Glutamatergic neuron (in vitro differentiated cells): Measurements from ENCODE around the gene CDH3. TPM values are rescaled to one million over a fixed set of nuclear protein-coding genes. Genes with fewer than 3 reads are reported as not detected.

Experiments
- DNase-seq: peaks from one replicate; pipeline ENCODE4 v3.0.0; 2022
- H3K27ac Mint-ChIP-seq: one replicate; pipeline ENCODE4 v1.8.0; 2020; ENCODE audit warnings: mild to moderate bottlenecking, mixed read lengths, inconsistent platforms; ENCODE audit not compliant: unreplicated experiment
- H3K27me3 Mint-ChIP-seq: one replicate; pipeline ENCODE4 v1.8.0; 2020; ENCODE audit warnings: mild to moderate bottlenecking, moderate library complexity, mixed read lengths, inconsistent platforms; ENCODE audit not compliant: unreplicated experiment
- H3K36me3 Mint-ChIP-seq: one replicate; pipeline ENCODE4 v1.8.0; 2020; ENCODE audit warnings: mild to moderate bottlenecking, mixed read lengths, inconsistent platforms; ENCODE audit not compliant: unreplicated experiment
- H3K4me1 Mint-ChIP-seq: one replicate; pipeline ENCODE4 v1.8.0; 2020; ENCODE audit warnings: mild to moderate bottlenecking, low read depth, mixed read lengths, inconsistent platforms; ENCODE audit not compliant: unreplicated experiment
- H3K4me3 Mint-ChIP-seq: one replicate; pipeline ENCODE4 v1.8.0; 2020; ENCODE audit warnings: mild to moderate bottlenecking, mixed read lengths, inconsistent platforms; ENCODE audit not compliant: unreplicated experiment
- H3K9me3 Mint-ChIP-seq: one replicate; pipeline ENCODE4 v1.8.0; 2020; ENCODE audit warnings: mild to moderate bottlenecking, moderate library complexity, mixed read lengths, inconsistent platforms; ENCODE audit not compliant: unreplicated experiment
- total RNA-seq: library from RNA; stranded (reverse); fragmentation: NEBNext Ultra II Directional; extraction: Animal tissue kit (Norgen Biotek cat#: 25700); gene quantifications from one replicate; pipeline ENCODE4 v1.2.1, GENCODE V29; 2021; ENCODE audit not compliant: unreplicated experiment
- TF ChIP-seq, protein P1 (sequence below): fragments of 200-600 bp; sonication (generic); IDR thresholded peaks from one replicate; pipeline ENCODE4 v1.5.0; 2021; ENCODE audit not compliant: partially characterized antibody, unreplicated experiment

Gene CDH3
- total RNA-seq, 1 donor from 2014 or later = 1.3 TPM

DNA sequence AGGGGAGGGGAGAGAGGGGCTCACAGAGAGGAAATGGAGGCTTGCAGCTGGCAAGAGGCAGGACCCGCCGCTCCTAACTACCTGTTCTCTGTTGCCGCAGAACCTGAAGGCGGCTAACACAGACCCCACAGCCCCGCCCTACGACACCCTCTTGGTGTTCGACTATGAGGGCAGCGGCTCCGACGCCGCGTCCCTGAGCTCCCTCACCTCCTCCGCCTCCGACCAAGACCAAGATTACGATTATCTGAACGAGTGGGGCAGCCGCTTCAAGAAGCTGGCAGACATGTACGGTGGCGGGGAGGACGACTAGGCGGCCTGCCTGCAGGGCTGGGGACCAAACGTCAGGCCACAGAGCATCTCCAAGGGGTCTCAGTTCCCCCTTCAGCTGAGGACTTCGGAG is 53.0 kb downstream of the CDH3 start:
- TF ChIP-seq, protein P1, sequence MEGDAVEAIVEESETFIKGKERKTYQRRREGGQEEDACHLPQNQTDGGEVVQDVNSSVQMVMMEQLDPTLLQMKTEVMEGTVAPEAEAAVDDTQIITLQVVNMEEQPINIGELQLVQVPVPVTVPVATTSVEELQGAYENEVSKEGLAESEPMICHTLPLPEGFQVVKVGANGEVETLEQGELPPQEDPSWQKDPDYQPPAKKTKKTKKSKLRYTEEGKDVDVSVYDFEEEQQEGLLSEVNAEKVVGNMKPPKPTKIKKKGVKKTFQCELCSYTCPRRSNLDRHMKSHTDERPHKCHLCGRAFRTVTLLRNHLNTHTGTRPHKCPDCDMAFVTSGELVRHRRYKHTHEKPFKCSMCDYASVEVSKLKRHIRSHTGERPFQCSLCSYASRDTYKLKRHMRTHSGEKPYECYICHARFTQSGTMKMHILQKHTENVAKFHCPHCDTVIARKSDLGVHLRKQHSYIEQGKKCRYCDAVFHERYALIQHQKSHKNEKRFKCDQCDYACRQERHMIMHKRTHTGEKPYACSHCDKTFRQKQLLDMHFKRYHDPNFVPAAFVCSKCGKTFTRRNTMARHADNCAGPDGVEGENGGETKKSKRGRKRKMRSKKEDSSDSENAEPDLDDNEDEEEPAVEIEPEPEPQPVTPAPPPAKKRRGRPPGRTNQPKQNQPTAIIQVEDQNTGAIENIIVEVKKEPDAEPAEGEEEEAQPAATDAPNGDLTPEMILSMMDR = no peak
- no peak for DNase-seq
- H3K36me3 Mint-ChIP-seq = no peaks in the 10 kb centered on the region
- peaks cover 6% of the 10 kb centered on the region for H3K9me3 Mint-ChIP-seq
- H3K4me3 Mint-ChIP-seq = no peak overlapping the region
- H3K27me3 Mint-ChIP-seq = peaks cover 2% of the 10 kb centered on the region
- H3K4me1 Mint-ChIP-seq = no peaks in the 10 kb centered on the region
- H3K27ac Mint-ChIP-seq = no peak overlapping the region

GRCh38 chr16:68700120-68700519 is 55.0 kb downstream of the CDH3 start:
- Mint-ChIP-seq H3K4me1 (no peaks in the 10 kb centered on the region), H3K36me3 (no peaks in the 10 kb centered on the region), H3K9me3 (peaks cover 2% of the 10 kb centered on the region), H3K4me3 (no peak overlapping the region), H3K27me3 (peaks cover 2% of the 10 kb centered on the region), H3K27ac (no peak overlapping the region)
- no peak for DNase-seq
- TF ChIP-seq, protein P1 = no peak

GRCh38 chr16:68700831-68701230 is 55.7 kb downstream of the CDH3 start:
- DNase-seq = no peak
- Mint-ChIP-seq H3K9me3 (peaks cover 2% of the 10 kb centered on the region), H3K4me3 (no peak overlapping the region), H3K4me1 (no peaks in the 10 kb centered on the region), H3K27ac (no peak overlapping the region), H3K27me3 (peaks cover 2% of the 10 kb centered on the region), H3K36me3 (no peaks in the 10 kb centered on the region)
- TF ChIP-seq, protein P1 = no peak

DNA sequence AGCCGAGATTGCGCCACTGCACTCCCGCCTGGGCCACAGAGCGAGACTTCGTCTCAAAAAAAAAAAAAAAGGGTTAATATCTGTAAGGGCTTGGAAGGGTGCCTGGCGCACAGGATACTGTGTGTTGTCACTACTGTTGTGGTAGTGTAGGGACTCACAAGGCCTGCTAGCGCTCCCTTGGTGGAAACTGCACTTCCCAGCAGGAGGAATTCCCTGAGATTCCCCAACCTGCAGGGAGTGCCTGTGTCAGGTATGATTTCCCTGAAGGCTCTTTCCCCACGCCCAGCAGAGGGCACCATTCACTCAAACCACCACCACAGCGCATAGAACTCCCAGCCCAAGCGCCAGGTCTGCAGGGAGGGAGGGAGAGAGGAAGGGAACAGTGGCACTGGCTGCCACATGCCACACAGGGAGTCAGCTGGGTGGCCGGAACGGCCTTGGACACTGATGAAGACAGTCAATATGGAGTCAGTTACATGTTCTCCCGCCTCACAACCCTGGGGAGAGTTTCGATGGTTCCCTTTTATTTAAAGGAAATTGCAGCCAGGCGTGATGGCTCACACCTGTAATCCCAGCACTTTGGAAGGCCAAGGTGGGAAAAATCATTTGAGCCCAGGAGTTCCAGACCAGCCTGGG is 59.2 kb downstream of the CDH3 start:
- Mint-ChIP-seq H3K4me3 (no peak overlapping the region), H3K4me1 (no peaks in the 10 kb centered on the region), H3K36me3 (no peaks in the 10 kb centered on the region), H3K27ac (no peak overlapping the region), H3K9me3 (peaks cover 2% of the 10 kb centered on the region), H3K27me3 (peaks cover 4% of the 10 kb centered on the region)
- TF ChIP-seq, protein P1 = peak; percentile 67
- DNase-seq = peak; percentile 76

GRCh38 chr16:68707340-68708152 is 62.4 kb downstream of the CDH3 start:
- peaks cover 4% of the 10 kb centered on the region for H3K27me3 Mint-ChIP-seq
- H3K9me3 Mint-ChIP-seq = peaks cover 4% of the 10 kb centered on the region
- TF ChIP-seq, protein P1 = no peak
- no peak overlapping the region for H3K27ac Mint-ChIP-seq
- peaks cover 4% of the 10 kb centered on the region for H3K36me3 Mint-ChIP-seq
- peak; percentile 32 for DNase-seq
- H3K4me1 Mint-ChIP-seq = no peaks in the 10 kb centered on the region
- H3K4me3 Mint-ChIP-seq = no peak overlapping the region
